GM06990 (cell line): Measurements from ENCODE around the gene MTIF3.
"Not testable (repeated sequence)": the region's sequence is repeated elsewhere in the genome, so short reads cannot be mapped to it uniquely, and the experiment has no call there.

Experiments
- DNase-seq: peaks from one replicate; pipeline ENCODE4 v3.0.0-alpha.2; 2011; ENCODE audit not compliant: insufficient read length; ENCODE audit errors: extremely low read depth
- H3K27me3 ChIP-seq: replicated peaks from 2 replicates; pipeline ENCODE4 v1.6.0; 2011; ENCODE audit warnings: low read length; ENCODE audit not compliant: control insufficient read depth, insufficient read depth
- H3K36me3 ChIP-seq: 2 replicates; pipeline ENCODE4 v1.5.1; 2011; ENCODE audit warnings: low read length; ENCODE audit not compliant: control insufficient read depth, insufficient read depth
- H3K4me3 ChIP-seq: replicated peaks from 2 replicates; pipeline ENCODE4 v1.5.1; 2011; ENCODE audit warnings: low read depth, mild to moderate bottlenecking, control low read depth, low read length
- TF ChIP-seq, protein P1 (sequence below): IDR thresholded peaks from 2 replicates; pipeline ENCODE4 v1.5.1; 2011; ENCODE audit warnings: low read length, control low read depth, mild to moderate bottlenecking, inconsistent platforms; ENCODE audit not compliant: insufficient read depth, poor library complexity, severe bottlenecking

The MTIF3 gene

DNA sequence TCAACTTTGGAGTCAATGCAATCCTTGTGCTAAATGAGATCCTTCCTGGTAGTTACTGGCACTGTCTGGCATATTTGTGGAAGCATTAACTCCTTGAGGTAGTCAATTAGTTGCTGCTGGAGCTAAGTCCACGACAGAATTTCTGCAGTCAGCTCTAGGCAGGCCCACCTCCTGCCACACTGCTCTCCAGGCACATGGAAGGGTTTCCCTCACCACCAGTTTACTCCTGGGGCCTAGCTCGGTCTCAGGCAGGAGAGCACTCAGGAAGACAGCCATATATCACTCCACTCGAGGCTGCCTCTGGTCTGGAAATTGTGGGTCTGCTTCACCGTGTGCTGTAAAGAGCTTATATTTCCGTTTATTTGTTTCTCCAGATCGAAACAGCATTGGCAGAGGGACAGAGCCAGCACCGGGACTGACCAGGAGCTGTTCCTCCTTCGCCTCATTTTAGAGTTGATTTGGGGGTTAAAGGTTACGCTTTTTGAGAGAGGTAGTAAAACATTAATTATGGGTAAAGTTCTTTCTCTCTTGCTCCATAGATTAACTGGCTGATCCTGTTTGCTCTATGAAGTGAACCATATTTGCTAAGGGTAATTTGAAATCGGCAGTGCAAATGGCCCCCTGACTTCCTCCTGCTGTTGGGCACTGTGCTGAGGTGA is 46.5 kb downstream of the MTIF3 start:
- H3K4me3 ChIP-seq = no peak overlapping the region
- no peaks in the 10 kb centered on the region for H3K36me3 ChIP-seq
- H3K27me3 ChIP-seq = no peaks in the 10 kb centered on the region; the same call in 1 of the 2 replicates
- TF ChIP-seq, protein P1, sequence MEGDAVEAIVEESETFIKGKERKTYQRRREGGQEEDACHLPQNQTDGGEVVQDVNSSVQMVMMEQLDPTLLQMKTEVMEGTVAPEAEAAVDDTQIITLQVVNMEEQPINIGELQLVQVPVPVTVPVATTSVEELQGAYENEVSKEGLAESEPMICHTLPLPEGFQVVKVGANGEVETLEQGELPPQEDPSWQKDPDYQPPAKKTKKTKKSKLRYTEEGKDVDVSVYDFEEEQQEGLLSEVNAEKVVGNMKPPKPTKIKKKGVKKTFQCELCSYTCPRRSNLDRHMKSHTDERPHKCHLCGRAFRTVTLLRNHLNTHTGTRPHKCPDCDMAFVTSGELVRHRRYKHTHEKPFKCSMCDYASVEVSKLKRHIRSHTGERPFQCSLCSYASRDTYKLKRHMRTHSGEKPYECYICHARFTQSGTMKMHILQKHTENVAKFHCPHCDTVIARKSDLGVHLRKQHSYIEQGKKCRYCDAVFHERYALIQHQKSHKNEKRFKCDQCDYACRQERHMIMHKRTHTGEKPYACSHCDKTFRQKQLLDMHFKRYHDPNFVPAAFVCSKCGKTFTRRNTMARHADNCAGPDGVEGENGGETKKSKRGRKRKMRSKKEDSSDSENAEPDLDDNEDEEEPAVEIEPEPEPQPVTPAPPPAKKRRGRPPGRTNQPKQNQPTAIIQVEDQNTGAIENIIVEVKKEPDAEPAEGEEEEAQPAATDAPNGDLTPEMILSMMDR = no peak
- DNase-seq = no peak

DNA sequence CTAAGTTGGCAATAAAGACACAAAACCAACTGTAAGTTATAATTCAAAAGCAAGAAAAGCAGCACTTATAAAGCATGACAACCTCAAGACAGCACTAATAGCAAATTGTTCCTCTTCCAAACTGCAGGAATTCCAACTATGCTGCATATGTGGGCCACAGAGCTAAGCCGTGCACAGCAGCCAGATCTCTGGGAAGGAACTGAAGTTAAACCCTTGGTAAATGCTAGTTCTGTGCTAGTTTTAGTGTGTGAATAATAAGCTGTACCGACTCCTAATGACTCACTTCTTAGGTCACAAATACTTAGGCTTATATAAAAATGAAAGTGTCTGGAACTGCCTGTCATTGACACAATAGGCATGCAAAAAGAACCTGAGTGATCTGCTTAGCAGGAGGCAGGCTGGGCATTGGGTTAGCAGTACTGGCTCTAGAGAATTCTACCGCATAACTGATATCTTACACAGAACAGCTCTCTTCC is 47.1 kb downstream of the MTIF3 start:
- TF ChIP-seq, protein P1 = no peak
- H3K4me3 ChIP-seq = no peak overlapping the region
- no peaks in the 10 kb centered on the region for H3K36me3 ChIP-seq
- H3K27me3 ChIP-seq = no peaks in the 10 kb centered on the region; the same call in 1 of the 2 replicates
- no peak for DNase-seq

DNA sequence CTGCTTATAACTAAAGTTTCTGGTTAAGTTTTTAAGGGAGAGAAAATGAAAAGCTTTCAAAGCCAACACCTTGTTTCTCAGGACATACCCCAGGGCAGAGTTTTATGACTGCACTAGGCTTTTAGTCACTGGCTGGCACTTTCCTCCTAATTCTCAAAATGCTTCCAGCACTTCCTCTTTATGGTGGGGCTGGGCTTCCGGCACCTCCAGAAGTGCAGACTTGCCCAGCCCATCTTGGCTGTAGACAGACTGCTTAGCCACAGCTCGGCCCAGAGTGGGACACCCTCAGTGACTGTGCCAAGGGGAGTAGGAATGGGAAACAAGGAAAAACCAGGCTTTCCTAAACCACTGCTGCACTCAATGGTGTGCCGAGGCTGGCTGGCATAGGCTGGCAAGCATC is 49.2 kb downstream of the MTIF3 start:
- TF ChIP-seq, protein P1 = no peak
- no peak for DNase-seq
- Histone ChIP-seq H3K36me3 (no peaks in the 10 kb centered on the region), H3K4me3 (no peak overlapping the region), H3K27me3 (no peaks in the 10 kb centered on the region; the same call in 1 of the 2 replicates)

DNA sequence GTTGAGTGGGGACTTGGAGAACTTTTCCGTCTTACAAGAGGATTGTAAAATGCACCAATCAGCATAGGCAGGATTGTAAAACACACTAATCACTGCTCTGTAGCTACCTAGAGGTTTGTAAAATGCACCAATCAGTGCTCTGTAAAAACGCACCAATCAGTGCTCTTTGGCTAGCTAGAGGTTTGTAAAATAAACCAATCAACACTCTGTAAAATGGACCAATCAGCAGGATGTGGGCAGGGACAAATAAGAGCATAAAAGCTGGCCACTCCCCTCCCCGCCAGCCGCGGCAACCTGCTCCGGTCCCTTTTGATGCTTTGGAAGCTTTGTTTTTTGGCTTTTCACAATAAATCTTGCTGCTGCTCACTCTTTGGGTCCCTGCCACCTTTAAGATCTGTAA is 50.0 kb downstream of the MTIF3 start:
- not testable (repeated sequence) for H3K27me3 ChIP-seq, DNase-seq, H3K4me3 ChIP-seq, H3K36me3 ChIP-seq

DNA sequence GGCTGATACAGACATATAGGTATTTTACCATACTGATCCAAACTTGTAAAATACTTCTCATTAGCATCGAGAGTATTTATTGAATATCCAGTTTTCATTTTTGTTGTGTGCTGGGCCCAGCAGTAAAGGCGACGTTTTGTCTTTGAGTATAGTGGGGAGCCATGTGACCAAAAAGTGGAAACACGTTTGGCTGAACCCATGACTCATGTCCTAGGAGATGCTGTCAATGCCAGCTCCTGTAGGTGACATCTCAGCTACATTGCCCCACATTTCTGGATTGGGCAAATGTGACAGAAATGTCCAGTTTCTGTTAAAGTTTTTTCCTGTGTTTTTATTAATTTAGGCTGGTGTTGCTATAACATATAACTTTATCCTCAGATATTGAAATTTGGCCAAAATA is 52.0 kb downstream of the MTIF3 start:
- no peaks in the 10 kb centered on the region; the same call in 1 of the 2 replicates for H3K27me3 ChIP-seq
- TF ChIP-seq, protein P1 = no peak
- no peak overlapping the region for H3K4me3 ChIP-seq
- DNase-seq = no peak
- no peaks in the 10 kb centered on the region for H3K36me3 ChIP-seq

DNA sequence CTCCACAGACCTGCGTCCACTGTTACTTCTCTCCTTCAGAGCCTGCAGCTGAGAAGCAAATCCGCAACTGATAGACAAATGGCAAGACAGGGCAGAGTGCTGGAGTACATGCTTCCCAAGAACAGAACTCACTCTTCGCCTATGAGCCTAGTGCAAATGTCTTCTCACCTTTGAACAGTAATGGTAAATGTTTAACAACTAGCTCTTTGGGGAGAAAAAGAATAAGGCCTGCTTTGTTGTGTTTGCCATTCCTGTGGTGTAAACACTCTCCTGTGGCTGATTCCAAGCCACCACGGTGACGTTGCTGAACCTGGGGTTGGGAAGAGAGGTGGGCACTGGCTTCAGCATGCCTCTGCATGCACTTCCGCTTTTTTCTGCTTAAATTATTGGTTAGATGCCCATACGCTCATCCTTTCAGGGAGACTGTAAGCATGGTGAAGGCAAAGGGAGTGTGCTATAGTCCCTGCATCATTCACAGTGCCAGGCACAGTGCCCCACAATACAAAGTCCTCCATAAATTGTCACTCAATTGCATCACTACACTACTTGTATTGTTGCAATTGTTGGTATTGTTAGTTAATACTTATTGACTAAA is 54.0 kb downstream of the MTIF3 start:
- TF ChIP-seq, protein P1 = no peak
- H3K4me3 ChIP-seq = no peak overlapping the region
- H3K36me3 ChIP-seq = no peaks in the 10 kb centered on the region
- DNase-seq = no peak
- no peaks in the 10 kb centered on the region; the same call in 1 of the 2 replicates for H3K27me3 ChIP-seq
